NCI-H2196 (cell line): ENCODE results near the gene EFL1.
A peak's percentile ranks its signal among the peaks of the same experiment; 100 is the strongest.

Experiments used
- DNase-seq: peaks from one replicate; lab custom pipeline; 2025; ENCODE audit not compliant: unreplicated experiment; lab: John Stamatoyannopoulos, UW

The EFL1 gene

GRCh38 chr15:82128401-82129148, 134.0 kb downstream of the EFL1 start:
- DNase-seq: no peak

- no peak for DNase-seq
Measured at GRCh38 chr15:82127581-82127980, 135.0 kb downstream of the EFL1 start.

- DNase-seq: no peak
Measured at GRCh38 chr15:82126346-82126745, 136.2 kb downstream of the EFL1 start.

GRCh38 chr15:82124331-82125263, 137.9 kb downstream of the EFL1 start:
- DNase-seq: no peak

- no peak for DNase-seq
Measured at GRCh38 chr15:82122746-82123400, 139.7 kb downstream of the EFL1 start.

- no peak for DNase-seq
Measured at GRCh38 chr15:82118040-82118439, 144.5 kb downstream of the EFL1 start.

GRCh38 chr15:82117296-82117695, 145.2 kb downstream of the EFL1 start:
- DNase-seq: no peak

GRCh38 chr15:82114660-82115059, 147.9 kb downstream of the EFL1 start:
- DNase-seq: no peak

GRCh38 chr15:82113106-82113715, 149.3 kb downstream of the EFL1 start:
- DNase-seq: no peak

- no peak for DNase-seq
Measured at GRCh38 chr15:82111918-82112317, 150.6 kb downstream of the EFL1 start.

- no peak for DNase-seq
Measured at GRCh38 chr15:82110144-82110543, 152.4 kb downstream of the EFL1 start.

GRCh38 chr15:82108489-82109078, 153.9 kb downstream of the EFL1 start:
- DNase-seq: peak; percentile 38

GRCh38 chr15:82106679-82107078, 155.9 kb downstream of the EFL1 start:
- DNase-seq: no peak

- DNase-seq: peak; percentile 35
Measured at GRCh38 chr15:82105451-82106215, 156.9 kb downstream of the EFL1 start.

GRCh38 chr15:82103468-82103867, 159.1 kb downstream of the EFL1 start:
- no peak for DNase-seq

- no peak for DNase-seq
Measured at GRCh38 chr15:82100111-82100929, 162.2 kb downstream of the EFL1 start.

- DNase-seq: no peak
Measured at GRCh38 chr15:82098674-82099073, 163.9 kb downstream of the EFL1 start.

- no peak for DNase-seq
Measured at GRCh38 chr15:82095803-82096202, 166.7 kb downstream of the EFL1 start.

GRCh38 chr15:82093774-82094211, 168.7 kb downstream of the EFL1 start:
- DNase-seq: no peak
